RWPE2 (cell line): ENCODE results near the gene DEPDC4.

Experiments used
- ATAC-seq: fragments of 200-7000 bp; cut with Tn5 transposase; 3 replicates; pipeline ENCODE4 v1.9.1; 2021; ENCODE audit warnings: low read depth
- DNase-seq: peaks from one replicate; pipeline ENCODE4 v3.0.0-alpha.2; 2020; ENCODE audit warnings: low spot score
- H3K27ac ChIP-seq: fragments of 450-650 bp; 2 replicates; pipeline ENCODE4 v1.5.1; 2017; ENCODE audit warnings: mild to moderate bottlenecking; ENCODE audit not compliant: poor library complexity, severe bottlenecking
- H3K27me3 ChIP-seq: fragments of 250-450 bp; sonication (Bioruptor Pico); 2 replicates; pipeline ENCODE4 v1.5.1; 2021; ENCODE audit warnings: mild to moderate bottlenecking, moderate library complexity; ENCODE audit not compliant: insufficient read depth, poor library complexity, severe bottlenecking
- H3K36me3 ChIP-seq: fragments of 250-450 bp; sonication (Bioruptor Pico); 2 replicates; pipeline ENCODE4 v1.5.1; 2020; ENCODE audit warnings: low read depth, mild to moderate bottlenecking, moderate library complexity
- H3K4me1 ChIP-seq: fragments of 250-450 bp; sonication (Bioruptor Pico); 2 replicates; pipeline ENCODE4 v1.5.1; 2021; ENCODE audit warnings: mild to moderate bottlenecking, moderate library complexity; ENCODE audit not compliant: insufficient read depth, poor library complexity, severe bottlenecking
- H3K4me3 ChIP-seq: fragments of 250-450 bp; sonication (Bioruptor Pico); 2 replicates; pipeline ENCODE4 v1.5.1; 2021; ENCODE audit warnings: mild to moderate bottlenecking, moderate library complexity; ENCODE audit not compliant: severe bottlenecking
- H3K9me3 ChIP-seq: fragments of 250-450 bp; sonication (Bioruptor Pico); 2 replicates; pipeline ENCODE4 v1.5.1; 2021; ENCODE audit warnings: mild to moderate bottlenecking, moderate library complexity; ENCODE audit not compliant: severe bottlenecking
- TF ChIP-seq, protein P1 (sequence below): fragments of 450-650 bp; IDR thresholded peaks from one replicate; pipeline ENCODE4 v1.5.1; 2017; ENCODE audit warnings: mild to moderate bottlenecking, moderate library complexity; ENCODE audit not compliant: poor library complexity, severe bottlenecking

The DEPDC4 gene

DNA sequence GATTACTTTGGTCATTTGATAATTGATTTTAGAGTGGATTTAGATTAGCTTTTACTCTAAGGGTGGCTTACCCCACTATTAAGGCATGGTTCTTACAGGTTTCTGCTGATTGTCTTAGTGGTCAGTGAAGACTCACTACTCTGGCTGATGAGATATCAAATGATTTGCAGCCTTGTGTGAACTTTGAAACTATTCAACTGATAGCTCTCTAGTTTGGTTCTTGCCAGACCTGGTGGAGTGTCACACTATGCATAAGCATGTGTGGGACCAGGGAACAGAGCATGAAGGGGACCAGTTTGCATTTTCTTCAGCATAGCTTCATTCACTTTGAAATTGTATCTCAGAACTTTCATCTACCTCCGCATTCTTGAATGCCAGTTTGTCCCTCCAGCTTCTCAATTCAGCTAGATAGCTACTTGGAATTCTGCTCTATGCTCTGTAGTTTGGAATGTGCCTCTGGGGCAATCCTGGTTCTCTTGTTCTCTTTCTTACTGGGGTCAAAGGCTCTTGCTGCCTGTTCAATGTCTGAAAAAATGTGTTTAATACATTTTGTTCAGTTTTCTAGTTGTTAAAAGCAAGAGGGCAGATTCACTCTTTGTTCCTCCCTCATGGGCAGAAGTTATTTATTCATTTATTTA is 12.8 kb upstream of the DEPDC4 start:
- peaks cover 36% of the 10 kb centered on the region for H3K36me3 ChIP-seq
- no peaks in the 10 kb centered on the region for H3K27me3 ChIP-seq
- ATAC-seq (no peak), DNase-seq (no peak)
- TF ChIP-seq, protein P1, sequence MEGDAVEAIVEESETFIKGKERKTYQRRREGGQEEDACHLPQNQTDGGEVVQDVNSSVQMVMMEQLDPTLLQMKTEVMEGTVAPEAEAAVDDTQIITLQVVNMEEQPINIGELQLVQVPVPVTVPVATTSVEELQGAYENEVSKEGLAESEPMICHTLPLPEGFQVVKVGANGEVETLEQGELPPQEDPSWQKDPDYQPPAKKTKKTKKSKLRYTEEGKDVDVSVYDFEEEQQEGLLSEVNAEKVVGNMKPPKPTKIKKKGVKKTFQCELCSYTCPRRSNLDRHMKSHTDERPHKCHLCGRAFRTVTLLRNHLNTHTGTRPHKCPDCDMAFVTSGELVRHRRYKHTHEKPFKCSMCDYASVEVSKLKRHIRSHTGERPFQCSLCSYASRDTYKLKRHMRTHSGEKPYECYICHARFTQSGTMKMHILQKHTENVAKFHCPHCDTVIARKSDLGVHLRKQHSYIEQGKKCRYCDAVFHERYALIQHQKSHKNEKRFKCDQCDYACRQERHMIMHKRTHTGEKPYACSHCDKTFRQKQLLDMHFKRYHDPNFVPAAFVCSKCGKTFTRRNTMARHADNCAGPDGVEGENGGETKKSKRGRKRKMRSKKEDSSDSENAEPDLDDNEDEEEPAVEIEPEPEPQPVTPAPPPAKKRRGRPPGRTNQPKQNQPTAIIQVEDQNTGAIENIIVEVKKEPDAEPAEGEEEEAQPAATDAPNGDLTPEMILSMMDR: no peak
- H3K27ac ChIP-seq: no peak overlapping the region
- peaks cover 3% of the 10 kb centered on the region for H3K9me3 ChIP-seq
- no peak overlapping the region for H3K4me3 ChIP-seq
- no peaks in the 10 kb centered on the region for H3K4me1 ChIP-seq

- H3K27me3 ChIP-seq: no peaks in the 10 kb centered on the region
- no peak overlapping the region for H3K27ac ChIP-seq
- TF ChIP-seq, protein P1: no peak
- peaks cover 3% of the 10 kb centered on the region for H3K9me3 ChIP-seq
- ATAC-seq (no peak), DNase-seq (no peak)
- H3K4me3 ChIP-seq: no peak overlapping the region
- no peaks in the 10 kb centered on the region for H3K4me1 ChIP-seq
- peaks cover 32% of the 10 kb centered on the region for H3K36me3 ChIP-seq
Observed at GRCh38 chr12:100279159-100279558, 12.3 kb upstream of the DEPDC4 start.

DNA sequence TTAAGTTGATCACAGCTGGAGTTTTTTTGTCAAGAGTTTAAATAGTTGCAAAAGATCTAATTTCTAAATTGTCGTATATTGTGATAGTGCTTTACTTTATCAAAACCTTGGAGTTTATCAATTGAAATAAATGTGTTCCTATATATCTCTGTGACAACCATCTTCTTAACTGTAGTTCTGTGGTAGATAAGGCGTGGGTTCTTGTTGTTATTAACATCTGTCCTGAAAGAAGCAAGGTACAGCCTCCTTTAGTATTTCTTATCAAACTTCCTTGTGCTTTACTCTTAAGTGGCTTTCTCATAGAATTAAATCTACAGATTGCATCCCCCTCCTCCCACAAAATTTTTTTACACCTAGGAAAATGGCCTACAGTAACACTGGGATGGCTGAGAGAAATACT is 7.4 kb upstream of the DEPDC4 start:
- Histone ChIP-seq H3K27ac (no peak overlapping the region), H3K4me3 (no peak overlapping the region), H3K4me1 (peaks cover 3% of the 10 kb centered on the region), H3K36me3 (peaks cover 23% of the 10 kb centered on the region), H3K27me3 (no peaks in the 10 kb centered on the region), H3K9me3 (no peaks in the 10 kb centered on the region)
- DNase-seq: no peak
- TF ChIP-seq, protein P1: no peak
- no peak for ATAC-seq

DNA sequence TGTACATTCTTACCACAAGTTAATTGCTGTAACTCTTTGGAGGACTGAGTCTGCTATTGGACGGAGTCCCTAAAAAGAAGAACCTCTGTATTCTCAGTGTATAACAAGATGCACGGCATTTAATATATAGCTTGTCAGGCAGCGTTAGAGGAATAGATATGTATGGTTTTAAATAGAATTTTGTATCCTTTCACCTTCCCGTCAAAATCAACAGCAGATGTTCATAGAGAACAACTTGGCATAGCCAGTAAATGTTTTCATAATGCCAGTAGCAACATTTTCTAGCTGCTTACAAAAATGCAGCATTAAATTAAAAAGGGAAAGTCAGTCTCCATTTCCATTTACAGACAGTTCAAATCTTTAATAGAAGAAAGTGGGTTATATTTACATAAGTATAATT is 6.9 kb upstream of the DEPDC4 start:
- no peaks in the 10 kb centered on the region for H3K27me3 ChIP-seq
- DNase-seq (no peak), ATAC-seq (no peak)
- no peak overlapping the region for H3K4me3 ChIP-seq
- H3K36me3 ChIP-seq: peaks cover 24% of the 10 kb centered on the region
- TF ChIP-seq, protein P1: no peak
- peaks cover 8% of the 10 kb centered on the region for H3K4me1 ChIP-seq
- H3K9me3 ChIP-seq: no peaks in the 10 kb centered on the region
- no peak overlapping the region for H3K27ac ChIP-seq

- H3K4me1 ChIP-seq: peaks cover 14% of the 10 kb centered on the region
- TF ChIP-seq, protein P1: no peak
- no peaks in the 10 kb centered on the region for H3K9me3 ChIP-seq
- no peak overlapping the region for H3K27ac ChIP-seq
- H3K36me3 ChIP-seq: peaks cover 8% of the 10 kb centered on the region
- no peak for DNase-seq
- H3K4me3 ChIP-seq: peak overlapping the region; percentile 86
- ATAC-seq: no peak
- H3K27me3 ChIP-seq: no peaks in the 10 kb centered on the region
Observed at GRCh38 chr12:100268835-100269564, 2.1 kb upstream of the DEPDC4 start.
